H1 (cell line): Measurements from ENCODE around the gene GSTA2.

Source experiments
- CEBPB ChIP-seq: IDR thresholded peaks from 2 replicates; pipeline ENCODE4 v1.6.1; 2012; ENCODE audit warnings: low read depth, low read length
- CHD2 ChIP-seq: IDR thresholded peaks from 2 replicates; pipeline ENCODE4 v1.6.1; 2012; ENCODE audit warnings: low read length, improper control_type of control experiment
- EP300 ChIP-seq, 2 experiments: IDR thresholded peaks; 1 replicate in 1 of 2; 2 replicates in 1 of 2; pipeline ENCODE4 v1.6.1; 2011 to 2012; ENCODE audit warnings: low read depth in 2 of 2, low read length in 2 of 2, mild to moderate bottlenecking in 2 of 2, borderline replicate concordance in 1 of 2, inconsistent platforms in 1 of 2, moderate library complexity in 1 of 2
- POLR2A ChIP-seq, 2 experiments: IDR thresholded peaks; 1 replicate in 1 of 2; 2 replicates in 1 of 2; pipeline ENCODE4 v1.6.1; 2011; ENCODE audit warnings: low read depth in 2 of 2, low read length in 2 of 2, mild to moderate bottlenecking in 2 of 2; ENCODE audit errors: control extremely low read depth in 1 of 2
- TEAD4 ChIP-seq: IDR thresholded peaks from 2 replicates; pipeline ENCODE4 v1.6.1; 2012; ENCODE audit warnings: low read depth, low read length, inconsistent platforms, mixed read lengths
- TF ChIP-seq, protein P1 (sequence below): fragments of 300-600 bp; sonication (generic); IDR thresholded peaks from 2 replicates; pipeline ENCODE4 v1.7.1; 2012; ENCODE audit warnings: low read length, moderate library complexity, mild to moderate bottlenecking, inconsistent platforms; ENCODE audit not compliant: insufficient replicate concordance
- TF ChIP-seq, protein P2 (sequence below), 3 experiments: IDR thresholded peaks; 1 replicate in 2 of 3; 2 replicates in 1 of 3; pipeline versions ENCODE4 v1.5.1 to v1.6.1; 2011; ENCODE audit warnings: low read length in 3 of 3, mild to moderate bottlenecking in 3 of 3, inconsistent platforms in 2 of 3, low read depth in 1 of 3, moderate library complexity in 1 of 3; ENCODE audit not compliant: insufficient read depth in 1 of 3; ENCODE audit errors: control extremely low read depth in 1 of 3
- TF ChIP-seq, protein P3 (sequence below): IDR thresholded peaks from 2 replicates; pipeline ENCODE4 v1.6.1; 2011; ENCODE audit warnings: low read length, improper control_type of control experiment
- TF ChIP-seq, protein P4 (sequence below): IDR thresholded peaks from 2 replicates; pipeline ENCODE4 v1.6.1; 2012; ENCODE audit warnings: low read length, inconsistent platforms

DNA sequence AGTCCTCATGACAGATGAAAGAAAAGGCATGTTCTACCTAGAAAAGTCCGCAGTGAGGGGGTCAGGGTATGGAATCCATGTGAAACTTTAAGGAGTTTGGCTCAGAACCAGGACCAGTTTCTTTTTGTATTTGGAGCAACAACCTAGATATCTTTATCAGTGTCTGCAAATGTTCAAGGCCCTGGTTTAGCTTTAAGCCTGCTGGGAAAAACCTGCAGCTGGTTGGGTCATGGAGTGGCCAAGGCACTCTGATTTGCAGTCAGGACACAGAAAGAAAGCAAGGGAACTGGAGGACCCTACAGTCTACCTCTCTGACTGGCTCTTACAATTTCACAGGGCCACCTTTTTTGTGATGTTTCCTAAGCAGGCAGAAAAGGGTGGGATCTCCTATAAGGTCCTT, 33.7 kb downstream of the GSTA2 start:
- TF ChIP-seq CHD2 (no peak), TEAD4 (no peak), POLR2A (IDR thresholded peaks at IDR 0.05; ENCODE audit: control extremely low read depth in 1 of 2, low read depth in 2 of 2, low read length in 2 of 2) (no peak), EP300 (IDR thresholded peaks at IDR 0.05; ENCODE audit: borderline replicate concordance in 1 of 2, low read depth in 2 of 2, low read length in 2 of 2) (no peak), CEBPB (no peak)
- TF ChIP-seq, protein P1, sequence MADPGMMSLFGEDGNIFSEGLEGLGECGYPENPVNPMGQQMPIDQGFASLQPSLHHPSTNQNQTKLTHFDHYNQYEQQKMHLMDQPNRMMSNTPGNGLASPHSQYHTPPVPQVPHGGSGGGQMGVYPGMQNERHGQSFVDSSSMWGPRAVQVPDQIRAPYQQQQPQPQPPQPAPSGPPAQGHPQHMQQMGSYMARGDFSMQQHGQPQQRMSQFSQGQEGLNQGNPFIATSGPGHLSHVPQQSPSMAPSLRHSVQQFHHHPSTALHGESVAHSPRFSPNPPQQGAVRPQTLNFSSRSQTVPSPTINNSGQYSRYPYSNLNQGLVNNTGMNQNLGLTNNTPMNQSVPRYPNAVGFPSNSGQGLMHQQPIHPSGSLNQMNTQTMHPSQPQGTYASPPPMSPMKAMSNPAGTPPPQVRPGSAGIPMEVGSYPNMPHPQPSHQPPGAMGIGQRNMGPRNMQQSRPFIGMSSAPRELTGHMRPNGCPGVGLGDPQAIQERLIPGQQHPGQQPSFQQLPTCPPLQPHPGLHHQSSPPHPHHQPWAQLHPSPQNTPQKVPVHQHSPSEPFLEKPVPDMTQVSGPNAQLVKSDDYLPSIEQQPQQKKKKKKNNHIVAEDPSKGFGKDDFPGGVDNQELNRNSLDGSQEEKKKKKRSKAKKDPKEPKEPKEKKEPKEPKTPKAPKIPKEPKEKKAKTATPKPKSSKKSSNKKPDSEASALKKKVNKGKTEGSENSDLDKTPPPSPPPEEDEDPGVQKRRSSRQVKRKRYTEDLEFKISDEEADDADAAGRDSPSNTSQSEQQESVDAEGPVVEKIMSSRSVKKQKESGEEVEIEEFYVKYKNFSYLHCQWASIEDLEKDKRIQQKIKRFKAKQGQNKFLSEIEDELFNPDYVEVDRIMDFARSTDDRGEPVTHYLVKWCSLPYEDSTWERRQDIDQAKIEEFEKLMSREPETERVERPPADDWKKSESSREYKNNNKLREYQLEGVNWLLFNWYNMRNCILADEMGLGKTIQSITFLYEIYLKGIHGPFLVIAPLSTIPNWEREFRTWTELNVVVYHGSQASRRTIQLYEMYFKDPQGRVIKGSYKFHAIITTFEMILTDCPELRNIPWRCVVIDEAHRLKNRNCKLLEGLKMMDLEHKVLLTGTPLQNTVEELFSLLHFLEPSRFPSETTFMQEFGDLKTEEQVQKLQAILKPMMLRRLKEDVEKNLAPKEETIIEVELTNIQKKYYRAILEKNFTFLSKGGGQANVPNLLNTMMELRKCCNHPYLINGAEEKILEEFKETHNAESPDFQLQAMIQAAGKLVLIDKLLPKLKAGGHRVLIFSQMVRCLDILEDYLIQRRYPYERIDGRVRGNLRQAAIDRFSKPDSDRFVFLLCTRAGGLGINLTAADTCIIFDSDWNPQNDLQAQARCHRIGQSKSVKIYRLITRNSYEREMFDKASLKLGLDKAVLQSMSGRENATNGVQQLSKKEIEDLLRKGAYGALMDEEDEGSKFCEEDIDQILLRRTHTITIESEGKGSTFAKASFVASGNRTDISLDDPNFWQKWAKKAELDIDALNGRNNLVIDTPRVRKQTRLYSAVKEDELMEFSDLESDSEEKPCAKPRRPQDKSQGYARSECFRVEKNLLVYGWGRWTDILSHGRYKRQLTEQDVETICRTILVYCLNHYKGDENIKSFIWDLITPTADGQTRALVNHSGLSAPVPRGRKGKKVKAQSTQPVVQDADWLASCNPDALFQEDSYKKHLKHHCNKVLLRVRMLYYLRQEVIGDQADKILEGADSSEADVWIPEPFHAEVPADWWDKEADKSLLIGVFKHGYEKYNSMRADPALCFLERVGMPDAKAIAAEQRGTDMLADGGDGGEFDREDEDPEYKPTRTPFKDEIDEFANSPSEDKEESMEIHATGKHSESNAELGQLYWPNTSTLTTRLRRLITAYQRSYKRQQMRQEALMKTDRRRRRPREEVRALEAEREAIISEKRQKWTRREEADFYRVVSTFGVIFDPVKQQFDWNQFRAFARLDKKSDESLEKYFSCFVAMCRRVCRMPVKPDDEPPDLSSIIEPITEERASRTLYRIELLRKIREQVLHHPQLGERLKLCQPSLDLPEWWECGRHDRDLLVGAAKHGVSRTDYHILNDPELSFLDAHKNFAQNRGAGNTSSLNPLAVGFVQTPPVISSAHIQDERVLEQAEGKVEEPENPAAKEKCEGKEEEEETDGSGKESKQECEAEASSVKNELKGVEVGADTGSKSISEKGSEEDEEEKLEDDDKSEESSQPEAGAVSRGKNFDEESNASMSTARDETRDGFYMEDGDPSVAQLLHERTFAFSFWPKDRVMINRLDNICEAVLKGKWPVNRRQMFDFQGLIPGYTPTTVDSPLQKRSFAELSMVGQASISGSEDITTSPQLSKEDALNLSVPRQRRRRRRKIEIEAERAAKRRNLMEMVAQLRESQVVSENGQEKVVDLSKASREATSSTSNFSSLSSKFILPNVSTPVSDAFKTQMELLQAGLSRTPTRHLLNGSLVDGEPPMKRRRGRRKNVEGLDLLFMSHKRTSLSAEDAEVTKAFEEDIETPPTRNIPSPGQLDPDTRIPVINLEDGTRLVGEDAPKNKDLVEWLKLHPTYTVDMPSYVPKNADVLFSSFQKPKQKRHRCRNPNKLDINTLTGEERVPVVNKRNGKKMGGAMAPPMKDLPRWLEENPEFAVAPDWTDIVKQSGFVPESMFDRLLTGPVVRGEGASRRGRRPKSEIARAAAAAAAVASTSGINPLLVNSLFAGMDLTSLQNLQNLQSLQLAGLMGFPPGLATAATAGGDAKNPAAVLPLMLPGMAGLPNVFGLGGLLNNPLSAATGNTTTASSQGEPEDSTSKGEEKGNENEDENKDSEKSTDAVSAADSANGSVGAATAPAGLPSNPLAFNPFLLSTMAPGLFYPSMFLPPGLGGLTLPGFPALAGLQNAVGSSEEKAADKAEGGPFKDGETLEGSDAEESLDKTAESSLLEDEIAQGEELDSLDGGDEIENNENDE, result no peak
- TF ChIP-seq, protein P2, sequence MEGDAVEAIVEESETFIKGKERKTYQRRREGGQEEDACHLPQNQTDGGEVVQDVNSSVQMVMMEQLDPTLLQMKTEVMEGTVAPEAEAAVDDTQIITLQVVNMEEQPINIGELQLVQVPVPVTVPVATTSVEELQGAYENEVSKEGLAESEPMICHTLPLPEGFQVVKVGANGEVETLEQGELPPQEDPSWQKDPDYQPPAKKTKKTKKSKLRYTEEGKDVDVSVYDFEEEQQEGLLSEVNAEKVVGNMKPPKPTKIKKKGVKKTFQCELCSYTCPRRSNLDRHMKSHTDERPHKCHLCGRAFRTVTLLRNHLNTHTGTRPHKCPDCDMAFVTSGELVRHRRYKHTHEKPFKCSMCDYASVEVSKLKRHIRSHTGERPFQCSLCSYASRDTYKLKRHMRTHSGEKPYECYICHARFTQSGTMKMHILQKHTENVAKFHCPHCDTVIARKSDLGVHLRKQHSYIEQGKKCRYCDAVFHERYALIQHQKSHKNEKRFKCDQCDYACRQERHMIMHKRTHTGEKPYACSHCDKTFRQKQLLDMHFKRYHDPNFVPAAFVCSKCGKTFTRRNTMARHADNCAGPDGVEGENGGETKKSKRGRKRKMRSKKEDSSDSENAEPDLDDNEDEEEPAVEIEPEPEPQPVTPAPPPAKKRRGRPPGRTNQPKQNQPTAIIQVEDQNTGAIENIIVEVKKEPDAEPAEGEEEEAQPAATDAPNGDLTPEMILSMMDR (IDR thresholded peaks at IDR 0.05; ENCODE audit: control extremely low read depth in 1 of 3, insufficient read depth in 1 of 3, low read depth in 1 of 3, low read length in 3 of 3), result no peak
- TF ChIP-seq, protein P3, sequence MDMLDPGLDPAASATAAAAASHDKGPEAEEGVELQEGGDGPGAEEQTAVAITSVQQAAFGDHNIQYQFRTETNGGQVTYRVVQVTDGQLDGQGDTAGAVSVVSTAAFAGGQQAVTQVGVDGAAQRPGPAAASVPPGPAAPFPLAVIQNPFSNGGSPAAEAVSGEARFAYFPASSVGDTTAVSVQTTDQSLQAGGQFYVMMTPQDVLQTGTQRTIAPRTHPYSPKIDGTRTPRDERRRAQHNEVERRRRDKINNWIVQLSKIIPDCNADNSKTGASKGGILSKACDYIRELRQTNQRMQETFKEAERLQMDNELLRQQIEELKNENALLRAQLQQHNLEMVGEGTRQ, result no peak
- TF ChIP-seq, protein P4, sequence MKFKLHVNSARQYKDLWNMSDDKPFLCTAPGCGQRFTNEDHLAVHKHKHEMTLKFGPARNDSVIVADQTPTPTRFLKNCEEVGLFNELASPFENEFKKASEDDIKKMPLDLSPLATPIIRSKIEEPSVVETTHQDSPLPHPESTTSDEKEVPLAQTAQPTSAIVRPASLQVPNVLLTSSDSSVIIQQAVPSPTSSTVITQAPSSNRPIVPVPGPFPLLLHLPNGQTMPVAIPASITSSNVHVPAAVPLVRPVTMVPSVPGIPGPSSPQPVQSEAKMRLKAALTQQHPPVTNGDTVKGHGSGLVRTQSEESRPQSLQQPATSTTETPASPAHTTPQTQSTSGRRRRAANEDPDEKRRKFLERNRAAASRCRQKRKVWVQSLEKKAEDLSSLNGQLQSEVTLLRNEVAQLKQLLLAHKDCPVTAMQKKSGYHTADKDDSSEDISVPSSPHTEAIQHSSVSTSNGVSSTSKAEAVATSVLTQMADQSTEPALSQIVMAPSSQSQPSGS, result no peak
